Left ventricle myocardium inferior (tissue), 1 donor: ENCODE results near the gene MACROD2. TPM values are rescaled to one million over a fixed set of nuclear protein-coding genes. Genes with fewer than 3 reads are reported as not detected.

Experiments
- DNase-seq: peaks from one replicate; pipeline ENCODE4 v3.0.0-alpha.2; 2020
- H3K27ac ChIP-seq: fragments of 200-600 bp; replicated peaks from 2 replicates; pipeline ENCODE4 v1.8.0; 2021
- H3K27me3 ChIP-seq: fragments of 200-600 bp; 2 replicates; pipeline ENCODE4 v1.8.0; 2021; ENCODE audit warnings: low read depth
- H3K36me3 ChIP-seq: fragments of 200-600 bp; 2 replicates; pipeline ENCODE4 v1.8.0; 2021
- H3K4me1 ChIP-seq: fragments of 200-600 bp; 2 replicates; pipeline ENCODE4 v1.8.0; 2021
- H3K4me3 ChIP-seq: fragments of 200-600 bp; 2 replicates; pipeline ENCODE4 v1.8.0; 2021; ENCODE audit warnings: mild to moderate bottlenecking, moderate library complexity
- H3K9me3 ChIP-seq: fragments of 200-600 bp; replicated peaks from 2 replicates; pipeline ENCODE4 v1.8.0; 2021
- intact Hi-C: fragments of 100-400 bp; cut with micrococcal nuclease; formaldehyde crosslinking; loops from one replicate; pipeline ENCODE4 v1.11.0; 2022
- total RNA-seq: library from RNA; stranded (reverse); fragmentation: NEBNext Ultra II Directional; extraction: Animal tissue kit (Norgen Biotek cat#: 25700); gene quantifications from one replicate; pipeline ENCODE4 v1.2.1, GENCODE V29; 2021
- TF ChIP-seq, protein P1 (sequence below): fragments of 200-600 bp; IDR thresholded peaks from 2 replicates; pipeline ENCODE4 v1.8.0; 2021; ENCODE audit warnings: antibody characterized with exemption, mild to moderate bottlenecking, borderline replicate concordance
- donor health status: DM: no; HTN: yes; CAD: no; lungs with severe emphysema.

MACROD2 gene
- total RNA-seq, 1 donor from 2014 or later = 3.6 TPM

- H3K4me3 ChIP-seq = no peak overlapping the region
- no peaks in the 10 kb centered on the region for H3K27me3 ChIP-seq
- TF ChIP-seq, protein P1, sequence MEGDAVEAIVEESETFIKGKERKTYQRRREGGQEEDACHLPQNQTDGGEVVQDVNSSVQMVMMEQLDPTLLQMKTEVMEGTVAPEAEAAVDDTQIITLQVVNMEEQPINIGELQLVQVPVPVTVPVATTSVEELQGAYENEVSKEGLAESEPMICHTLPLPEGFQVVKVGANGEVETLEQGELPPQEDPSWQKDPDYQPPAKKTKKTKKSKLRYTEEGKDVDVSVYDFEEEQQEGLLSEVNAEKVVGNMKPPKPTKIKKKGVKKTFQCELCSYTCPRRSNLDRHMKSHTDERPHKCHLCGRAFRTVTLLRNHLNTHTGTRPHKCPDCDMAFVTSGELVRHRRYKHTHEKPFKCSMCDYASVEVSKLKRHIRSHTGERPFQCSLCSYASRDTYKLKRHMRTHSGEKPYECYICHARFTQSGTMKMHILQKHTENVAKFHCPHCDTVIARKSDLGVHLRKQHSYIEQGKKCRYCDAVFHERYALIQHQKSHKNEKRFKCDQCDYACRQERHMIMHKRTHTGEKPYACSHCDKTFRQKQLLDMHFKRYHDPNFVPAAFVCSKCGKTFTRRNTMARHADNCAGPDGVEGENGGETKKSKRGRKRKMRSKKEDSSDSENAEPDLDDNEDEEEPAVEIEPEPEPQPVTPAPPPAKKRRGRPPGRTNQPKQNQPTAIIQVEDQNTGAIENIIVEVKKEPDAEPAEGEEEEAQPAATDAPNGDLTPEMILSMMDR = no peak
- no peaks in the 10 kb centered on the region for H3K36me3 ChIP-seq
- no peaks in the 10 kb centered on the region for H3K4me1 ChIP-seq
- intact Hi-C loops = no loop called here
- peaks cover 21% of the 10 kb centered on the region for H3K9me3 ChIP-seq
- H3K27ac ChIP-seq = no peak overlapping the region
- DNase-seq = no peak
These were observed 388.0 kb downstream of the MACROD2 start for GRCh38 chr20:14383335-14383734.

- DNase-seq = no peak
- H3K4me1 ChIP-seq = no peaks in the 10 kb centered on the region
- peaks cover 24% of the 10 kb centered on the region for H3K9me3 ChIP-seq
- no peaks in the 10 kb centered on the region for H3K36me3 ChIP-seq
- no peak overlapping the region for H3K4me3 ChIP-seq
- H3K27me3 ChIP-seq = no peaks in the 10 kb centered on the region
- intact Hi-C loops = no loop called here
- H3K27ac ChIP-seq = no peak overlapping the region
- TF ChIP-seq, protein P1 = no peak
These were observed 389.3 kb downstream of the MACROD2 start for GRCh38 chr20:14384416-14385175.

GRCh38 chr20:14385176-14385740, 389.9 kb downstream of the MACROD2 start:
- no peak for DNase-seq
- H3K36me3 ChIP-seq = no peaks in the 10 kb centered on the region
- H3K9me3 ChIP-seq = peaks cover 24% of the 10 kb centered on the region
- intact Hi-C loops = no loop called here
- H3K4me3 ChIP-seq = no peak overlapping the region
- H3K4me1 ChIP-seq = no peaks in the 10 kb centered on the region
- TF ChIP-seq, protein P1 = no peak
- no peaks in the 10 kb centered on the region for H3K27me3 ChIP-seq
- H3K27ac ChIP-seq = no peak overlapping the region

DNA sequence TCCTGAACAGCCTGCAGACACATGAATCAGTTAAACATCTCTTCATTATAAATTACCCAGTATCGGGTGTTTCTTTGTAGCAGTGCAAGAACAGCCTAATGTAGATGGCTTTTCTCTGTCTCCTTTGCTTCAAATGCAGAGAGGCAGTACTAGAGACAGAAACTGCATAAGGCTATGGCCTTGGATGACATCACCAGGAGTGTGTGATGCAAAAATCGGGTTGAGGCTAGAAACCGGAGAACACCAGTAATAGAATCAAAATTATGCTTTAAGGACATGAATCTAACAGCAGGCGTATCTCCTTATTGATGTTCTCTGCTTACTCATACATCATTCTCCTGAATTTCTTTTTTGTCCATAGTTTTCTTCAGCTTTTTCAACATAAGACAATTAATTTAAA, 391.4 kb downstream of the MACROD2 start:
- H3K9me3 ChIP-seq = peaks cover 24% of the 10 kb centered on the region
- intact Hi-C loops = no loop called here
- no peaks in the 10 kb centered on the region for H3K4me1 ChIP-seq
- H3K27ac ChIP-seq = no peak overlapping the region
- H3K27me3 ChIP-seq = no peaks in the 10 kb centered on the region
- no peaks in the 10 kb centered on the region for H3K36me3 ChIP-seq
- TF ChIP-seq, protein P1 = no peak
- H3K4me3 ChIP-seq = no peak overlapping the region
- DNase-seq = no peak

- H3K4me3 ChIP-seq = no peak overlapping the region
- no peaks in the 10 kb centered on the region for H3K4me1 ChIP-seq
- no peak overlapping the region for H3K27ac ChIP-seq
- H3K36me3 ChIP-seq = no peaks in the 10 kb centered on the region
- intact Hi-C loops = no loop called here
- no peaks in the 10 kb centered on the region for H3K27me3 ChIP-seq
- TF ChIP-seq, protein P1 = no peak
- no peak for DNase-seq
- H3K9me3 ChIP-seq = no peaks in the 10 kb centered on the region
These were observed 406.3 kb downstream of the MACROD2 start for GRCh38 chr20:14401479-14402138.
